Astrocyte of the spinal cord (primary cell): ENCODE measurements around the gene ATP13A1.

Experiments used
- DNase-seq: peaks from one replicate; pipeline ENCODE4 v3.0.0; 2011; ENCODE audit warnings: low read depth, low spot score
- H3K4me3 ChIP-seq: 2 replicates; pipeline ENCODE4 v1.5.1; 2011; ENCODE audit warnings: low read depth, mild to moderate bottlenecking, low read length, moderate library complexity
- in situ Hi-C: cut with HindIII; loops from 2 replicates; pipeline ENCODE4 v1.10.0; 2017; ENCODE audit warnings: low sequenced_read_pairs
- TF ChIP-seq, protein P1 (sequence below): IDR thresholded peaks from 2 replicates; pipeline ENCODE4 v1.5.1; 2012; ENCODE audit warnings: low read depth, mild to moderate bottlenecking, low read length, inconsistent platforms

ATP13A1 gene

GRCh38 chr19:19651076-19651475 lies 12.4 kb downstream of the ATP13A1 start:
- TF ChIP-seq, protein P1, sequence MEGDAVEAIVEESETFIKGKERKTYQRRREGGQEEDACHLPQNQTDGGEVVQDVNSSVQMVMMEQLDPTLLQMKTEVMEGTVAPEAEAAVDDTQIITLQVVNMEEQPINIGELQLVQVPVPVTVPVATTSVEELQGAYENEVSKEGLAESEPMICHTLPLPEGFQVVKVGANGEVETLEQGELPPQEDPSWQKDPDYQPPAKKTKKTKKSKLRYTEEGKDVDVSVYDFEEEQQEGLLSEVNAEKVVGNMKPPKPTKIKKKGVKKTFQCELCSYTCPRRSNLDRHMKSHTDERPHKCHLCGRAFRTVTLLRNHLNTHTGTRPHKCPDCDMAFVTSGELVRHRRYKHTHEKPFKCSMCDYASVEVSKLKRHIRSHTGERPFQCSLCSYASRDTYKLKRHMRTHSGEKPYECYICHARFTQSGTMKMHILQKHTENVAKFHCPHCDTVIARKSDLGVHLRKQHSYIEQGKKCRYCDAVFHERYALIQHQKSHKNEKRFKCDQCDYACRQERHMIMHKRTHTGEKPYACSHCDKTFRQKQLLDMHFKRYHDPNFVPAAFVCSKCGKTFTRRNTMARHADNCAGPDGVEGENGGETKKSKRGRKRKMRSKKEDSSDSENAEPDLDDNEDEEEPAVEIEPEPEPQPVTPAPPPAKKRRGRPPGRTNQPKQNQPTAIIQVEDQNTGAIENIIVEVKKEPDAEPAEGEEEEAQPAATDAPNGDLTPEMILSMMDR, result no peak

GRCh38 chr19:19650331-19650730 lies 13.1 kb downstream of the ATP13A1 start:
- no peak overlapping the region for H3K4me3 ChIP-seq
- no peak for DNase-seq
- in situ Hi-C loops, result no loop called here
- TF ChIP-seq, protein P1, result no peak

More at GRCh38 chr19:19651076-19651475, 12.4 kb downstream of the ATP13A1 start:
- no peak overlapping the region for H3K4me3 ChIP-seq
- in situ Hi-C loops, result no loop called here
- no peak for DNase-seq

- H3K4me3 ChIP-seq, result no peak overlapping the region
- TF ChIP-seq, protein P1, result no peak
- in situ Hi-C loops, result no loop called here
- DNase-seq, result no peak
Measured at GRCh38 chr19:19649580-19649995, 13.9 kb downstream of the ATP13A1 start.

- no peak for DNase-seq
- in situ Hi-C loops, result no loop called here
- no peak overlapping the region for H3K4me3 ChIP-seq
- TF ChIP-seq, protein P1, result no peak
Measured at GRCh38 chr19:19649155-19649554, 14.3 kb downstream of the ATP13A1 start.

DNA sequence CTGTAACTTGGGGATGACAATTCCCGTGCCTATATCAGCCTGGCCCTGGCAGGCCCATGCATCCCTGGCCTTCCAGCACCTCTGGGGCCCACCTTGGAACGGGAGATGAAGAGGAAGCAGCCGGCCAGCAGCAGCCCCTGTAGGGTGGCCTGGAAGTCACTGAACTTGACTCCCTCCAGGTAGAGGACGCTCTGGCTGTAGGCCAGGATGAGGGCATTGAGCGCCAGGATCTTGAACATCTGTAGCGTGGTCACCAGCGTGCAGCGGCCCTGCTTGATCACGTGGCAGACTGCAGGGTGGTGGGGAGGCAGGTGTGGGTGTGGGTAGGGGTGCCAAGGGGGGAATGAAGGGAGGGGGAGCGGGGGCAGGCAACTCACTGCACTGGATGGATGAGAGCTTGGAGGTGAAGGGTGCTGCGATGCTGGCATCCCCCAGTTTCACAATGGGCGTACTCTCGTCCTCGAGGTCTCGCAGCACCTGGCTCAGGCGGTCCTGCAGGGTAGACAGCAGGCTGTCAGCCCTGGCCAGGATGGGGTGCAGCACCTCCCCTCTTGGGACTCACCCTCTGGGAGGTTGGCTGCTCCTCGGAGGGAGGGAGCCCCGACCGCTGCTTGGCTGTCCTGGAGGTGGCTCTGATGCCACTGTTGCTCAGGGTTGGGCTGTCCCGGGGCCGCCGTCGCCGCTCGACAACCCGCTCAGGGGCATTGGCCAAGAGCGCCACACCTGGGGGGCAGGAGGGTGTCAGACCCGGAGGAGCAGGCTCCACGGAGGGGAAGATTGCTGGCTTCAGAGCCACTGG lies 16.2 kb downstream of the ATP13A1 start:
- no peak overlapping the region for H3K4me3 ChIP-seq
- in situ Hi-C loops, result no loop called here
- TF ChIP-seq, protein P1, result no peak
- DNase-seq, result no peak

DNA sequence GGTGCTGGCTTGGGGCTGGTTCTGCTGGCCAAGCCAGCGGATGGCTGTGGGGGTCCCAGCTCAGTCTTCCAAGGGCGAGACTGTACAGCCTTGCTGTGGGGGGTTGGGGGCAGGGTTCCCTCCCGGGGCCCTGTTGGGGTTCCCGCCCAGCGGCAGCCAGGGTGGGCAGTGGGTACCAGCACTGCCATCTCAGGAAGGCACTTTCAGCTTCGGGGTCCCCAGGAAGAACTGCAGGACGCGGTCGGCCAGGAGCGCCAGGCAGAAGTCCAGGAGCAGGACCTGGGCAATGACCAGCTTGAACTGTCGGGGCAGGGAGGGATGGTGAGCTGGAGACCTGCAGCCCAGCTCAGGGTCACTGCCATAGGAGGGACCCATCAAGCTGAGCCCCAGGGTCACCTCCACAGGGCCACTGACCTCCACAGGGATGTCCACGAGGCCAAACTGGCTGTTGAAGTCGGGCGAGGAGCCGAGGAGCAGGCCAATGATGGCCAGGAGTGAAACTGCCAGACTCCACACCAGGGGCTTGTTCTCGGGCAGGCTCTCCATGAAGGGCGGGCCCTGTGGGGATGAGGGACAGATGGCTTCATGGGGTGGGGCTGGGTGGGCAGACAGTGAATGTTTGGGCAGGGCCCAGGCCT lies 18.1 kb downstream of the ATP13A1 start:
- TF ChIP-seq, protein P1, result no peak
- DNase-seq, result no peak
- no peak overlapping the region for H3K4me3 ChIP-seq
- in situ Hi-C loops, result no loop called here
